GM18951 (cell line): Measurements from ENCODE around the gene PIK3C3.
"Not testable (repeated sequence)": the region's sequence is repeated elsewhere in the genome, so short reads cannot be mapped to it uniquely, and the experiment has no call there.

Experiments used
- POLR2A ChIP-seq: IDR thresholded peaks from 4 replicates; pipeline ENCODE4 v1.6.1; 2011; ENCODE audit warnings: mild to moderate bottlenecking; ENCODE audit not compliant: insufficient read length, insufficient read depth; ENCODE audit errors: extremely low read depth
- in situ Hi-C: fragments of 300-500 bp; cut with MboI; formaldehyde crosslinking; loops from one replicate; pipeline ENCODE4 v1.12.0; 2022; ENCODE audit warnings: low sequenced_read_pairs, mixed read lengths, inconsistent platforms; ENCODE audit not compliant: unreplicated experiment

The PIK3C3 gene

GRCh38 chr18:41975284-41975683 is 20.2 kb downstream of the PIK3C3 start:
- TF ChIP-seq POLR2A, result no peak
- in situ Hi-C loops, result no loop called here

GRCh38 chr18:41977233-41977632 is 22.2 kb downstream of the PIK3C3 start:
- in situ Hi-C loops, result no loop called here
- no peak for TF ChIP-seq POLR2A

GRCh38 chr18:41982942-41983660 is 28.1 kb downstream of the PIK3C3 start:
- in situ Hi-C loops, result no loop called here
- TF ChIP-seq POLR2A, result no peak

- in situ Hi-C loops, result no loop called here
- TF ChIP-seq POLR2A, result no peak
These were observed 30.9 kb downstream of the PIK3C3 start for GRCh38 chr18:41985914-41986313.

DNA sequence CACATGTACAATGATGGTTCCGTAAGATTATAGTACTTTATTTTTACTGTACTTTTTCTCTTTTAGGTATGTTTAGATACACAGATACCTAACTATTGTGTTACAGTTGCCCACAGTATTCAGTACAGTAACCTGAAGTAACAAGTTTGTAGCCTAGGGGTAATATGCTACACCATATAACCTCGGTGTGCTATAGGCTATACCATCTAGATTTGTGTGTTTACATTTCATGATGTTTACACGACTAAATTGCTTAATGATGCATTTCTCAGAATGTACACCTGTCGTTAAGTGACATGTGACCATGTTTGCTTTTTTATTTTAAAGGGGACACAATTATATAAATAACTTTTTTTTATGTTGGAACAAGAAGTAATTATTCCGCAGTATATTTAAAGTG is 34.5 kb downstream of the PIK3C3 start:
- TF ChIP-seq POLR2A, result no peak
- in situ Hi-C loops, result no loop called here

DNA sequence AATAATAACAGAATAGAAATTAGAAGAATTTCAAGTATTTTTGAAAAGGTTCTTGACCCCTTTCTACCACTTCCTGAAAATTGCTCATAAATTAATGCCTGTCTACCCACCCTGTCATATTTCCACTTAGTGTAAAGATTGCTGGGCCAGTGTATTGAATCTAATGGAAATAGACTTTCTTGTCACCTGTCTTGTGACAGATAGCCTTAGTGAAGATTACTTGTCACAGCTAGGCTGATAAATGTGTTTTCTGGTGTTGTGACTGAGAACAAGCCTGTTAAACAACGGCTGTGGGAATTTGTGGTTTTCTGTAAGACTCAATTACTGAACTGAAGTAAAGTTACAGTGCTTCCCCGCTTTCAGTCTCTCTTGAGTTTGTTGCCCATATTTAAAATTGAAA is 37.0 kb downstream of the PIK3C3 start:
- no peak for TF ChIP-seq POLR2A
- in situ Hi-C loops, result no loop called here

DNA sequence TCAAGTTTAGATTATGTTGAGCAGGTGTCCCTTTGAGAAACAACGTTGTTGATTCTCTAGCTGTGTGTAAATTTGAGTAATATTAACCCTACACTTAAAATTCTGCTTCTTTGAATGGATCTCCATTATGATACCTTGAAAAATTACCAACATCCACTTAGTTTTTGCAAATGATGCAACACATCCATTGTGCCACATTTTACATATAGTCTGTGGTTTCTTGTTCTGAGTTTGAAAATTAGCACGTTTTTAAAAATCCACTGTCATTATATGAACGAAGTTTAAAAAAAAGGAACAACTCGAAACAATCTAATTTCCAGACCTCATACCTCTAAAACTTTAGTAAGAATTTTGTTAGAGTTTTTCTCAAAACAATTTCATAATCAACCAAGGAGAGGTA is 37.7 kb downstream of the PIK3C3 start:
- TF ChIP-seq POLR2A, result no peak
- in situ Hi-C loops, result no loop called here

DNA sequence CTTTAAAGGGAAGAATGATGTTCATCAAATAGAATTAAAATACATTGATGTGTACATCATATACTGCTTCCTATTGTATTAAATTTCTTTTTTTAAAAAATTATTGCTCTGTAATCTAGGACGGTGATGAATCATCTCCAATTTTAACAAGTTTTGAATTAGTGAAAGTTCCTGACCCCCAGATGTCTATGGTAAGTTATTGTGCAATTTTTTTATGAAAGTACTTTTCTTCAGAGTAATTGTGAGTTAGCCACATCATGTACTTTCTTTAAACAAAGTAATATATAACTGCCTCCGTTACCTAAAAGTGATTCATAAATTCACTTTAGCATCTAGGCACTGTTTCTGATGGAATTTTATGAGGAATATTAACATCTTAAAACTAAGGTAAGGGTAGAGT is 38.1 kb downstream of the PIK3C3 start:
- in situ Hi-C loops, result no loop called here
- no peak for TF ChIP-seq POLR2A

DNA sequence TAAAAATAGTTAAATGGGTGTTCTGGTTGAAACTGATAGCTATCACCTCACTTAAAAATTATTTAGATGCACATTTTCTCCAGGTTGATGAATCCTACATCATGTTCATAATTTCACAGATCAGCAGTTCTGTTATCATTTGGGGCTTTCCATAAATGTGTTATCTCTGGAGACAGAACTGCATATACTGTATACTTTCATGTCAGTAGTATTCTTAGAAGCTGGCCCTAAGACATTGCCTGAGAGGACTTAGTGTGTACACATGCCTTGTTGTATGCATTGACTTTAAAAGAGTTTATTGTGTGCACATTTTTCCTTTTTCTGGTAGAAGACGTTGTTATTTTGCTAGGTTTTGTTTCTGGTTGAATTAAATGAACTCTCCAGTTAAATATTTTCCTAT is 41.0 kb downstream of the PIK3C3 start:
- no peak for TF ChIP-seq POLR2A
- in situ Hi-C loops, result no loop called here

GRCh38 chr18:41999751-42000150 is 44.7 kb downstream of the PIK3C3 start:
- in situ Hi-C loops, result no loop called here
- no peak for TF ChIP-seq POLR2A

DNA sequence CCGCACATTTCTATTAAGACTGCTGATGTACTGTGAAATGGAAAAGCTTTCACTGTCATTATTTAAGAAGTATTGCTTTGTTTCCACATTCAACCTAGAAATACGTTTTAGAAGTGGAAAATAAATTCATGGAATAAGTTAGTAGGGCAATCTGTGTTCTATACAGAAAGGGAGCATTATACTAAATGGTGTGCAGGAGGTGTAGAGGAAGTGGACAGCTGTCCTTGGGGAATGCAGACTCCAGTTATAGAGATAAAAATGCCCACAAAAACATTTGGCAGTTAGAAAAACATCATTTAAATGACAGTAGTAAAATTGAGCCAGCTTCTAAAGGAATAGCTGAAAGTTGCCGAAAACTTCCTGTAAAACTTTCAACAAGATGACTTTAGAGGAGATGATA is 46.8 kb downstream of the PIK3C3 start:
- in situ Hi-C loops, result no loop called here
- no peak for TF ChIP-seq POLR2A

DNA sequence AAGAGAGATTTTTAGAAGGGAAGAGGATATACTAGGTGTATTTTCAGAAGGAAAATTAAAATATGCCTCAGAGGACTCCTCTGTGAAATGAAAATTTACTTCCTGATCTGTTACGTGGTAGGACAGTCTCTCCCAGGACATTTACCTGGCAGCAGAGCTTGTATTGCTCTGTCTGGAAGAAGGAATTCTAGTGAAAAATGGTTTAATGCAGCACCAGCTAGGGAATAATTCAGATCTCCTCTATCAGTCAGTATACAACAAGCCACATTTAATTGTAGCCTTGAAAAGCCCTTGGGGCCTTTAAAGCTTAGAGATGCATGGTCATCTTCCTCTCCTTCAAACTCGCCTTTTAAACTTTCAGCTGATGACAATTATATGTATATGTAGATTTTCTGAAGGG is 49.6 kb downstream of the PIK3C3 start:
- in situ Hi-C loops, result no loop called here

DNA sequence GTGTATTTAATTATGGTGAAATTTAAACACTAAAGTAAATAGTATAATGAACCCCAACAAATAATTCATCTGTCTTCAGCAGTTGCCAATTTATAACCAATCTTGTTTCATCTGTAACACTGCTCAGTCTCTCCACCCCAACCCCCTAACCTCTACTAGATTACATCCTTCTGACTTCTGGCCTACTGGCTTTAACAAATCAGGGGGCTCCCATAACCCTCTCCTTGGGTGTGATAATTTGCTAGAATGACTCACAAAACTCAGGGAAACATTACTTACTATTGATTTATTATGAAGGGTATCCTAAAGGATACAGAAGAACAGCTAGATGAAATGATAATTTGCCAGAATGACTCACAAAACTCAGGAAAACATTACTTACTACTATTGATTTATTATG is 50.7 kb downstream of the PIK3C3 start:
- in situ Hi-C loops, result no loop called here
- no peak for TF ChIP-seq POLR2A

More for the DNA sequence above, 49.6 kb downstream of the PIK3C3 start:
- TF ChIP-seq POLR2A, result no peak

DNA sequence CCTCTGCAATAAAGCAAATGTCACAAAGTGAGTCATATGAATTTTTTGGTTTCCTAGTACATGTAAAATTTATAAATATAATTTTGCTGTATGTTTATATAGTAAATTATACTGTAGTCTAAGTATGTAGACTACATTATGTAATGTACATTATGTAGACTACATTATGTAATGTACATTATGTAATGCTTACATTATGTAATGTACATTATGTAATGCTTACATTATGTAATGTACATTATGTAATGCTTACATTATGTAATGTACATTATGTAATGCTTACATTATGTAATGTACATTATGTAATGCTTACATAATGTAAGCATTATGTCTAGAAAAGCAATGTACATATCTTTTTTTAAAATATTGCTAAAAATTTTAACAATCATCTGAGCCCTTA is 54.4 kb downstream of the PIK3C3 start:
- in situ Hi-C loops, result not testable (repeated sequence)

DNA sequence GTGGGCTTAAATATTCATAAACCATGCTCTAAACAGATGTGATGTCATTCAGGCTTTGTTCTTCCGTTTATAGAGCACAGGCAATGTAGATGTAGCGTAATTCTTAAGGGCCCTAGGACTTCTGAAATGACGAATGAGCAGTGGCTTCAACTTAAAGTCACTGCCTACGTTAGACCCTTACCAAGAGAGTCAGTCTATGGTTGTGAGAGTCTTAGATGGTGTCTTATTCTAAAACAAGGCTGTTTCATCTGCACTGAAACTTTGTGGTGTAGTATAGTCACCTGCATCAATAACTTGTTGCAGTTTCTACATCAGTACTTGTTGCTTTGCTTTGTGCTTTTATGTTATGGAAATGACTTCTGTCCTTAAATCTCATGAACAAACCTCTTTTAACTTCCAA is 56.0 kb downstream of the PIK3C3 start:
- in situ Hi-C loops, result no loop called here
- no peak for TF ChIP-seq POLR2A
